GM20000 (cell line): ENCODE results near the gene IL3.

ENCODE experiments used
- DNase-seq: peaks from one replicate; pipeline ENCODE4 v3.0.0; 2012; ENCODE audit warnings: low spot score
- TF ChIP-seq, protein P1 (sequence below): IDR thresholded peaks from 2 replicates; pipeline ENCODE4 v1.5.1; 2012; ENCODE audit warnings: mild to moderate bottlenecking, control low read depth; ENCODE audit errors: extremely low read depth, missing control alignments

IL3 gene

DNA sequence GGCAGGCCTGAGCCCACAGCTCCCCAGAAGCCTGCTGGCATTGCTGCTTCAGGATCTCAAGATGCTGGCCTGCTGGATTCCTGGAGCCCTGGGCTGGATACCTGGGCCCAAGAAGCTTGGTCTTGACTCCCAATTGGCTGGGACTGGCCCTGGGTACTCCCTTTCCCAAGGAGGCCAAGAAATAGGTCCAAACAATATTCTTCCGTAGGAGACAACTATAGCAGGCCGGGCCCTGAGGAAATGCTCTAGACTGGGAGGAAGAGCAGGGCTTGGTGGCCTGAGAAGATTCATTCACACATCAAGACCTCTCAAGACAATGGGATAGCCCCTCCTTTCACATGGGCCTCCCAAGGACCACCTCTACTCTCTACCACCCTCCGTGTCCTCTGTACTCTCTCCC, 21.0 kb downstream of the IL3 start:
- no peak for DNase-seq
- TF ChIP-seq, protein P1, sequence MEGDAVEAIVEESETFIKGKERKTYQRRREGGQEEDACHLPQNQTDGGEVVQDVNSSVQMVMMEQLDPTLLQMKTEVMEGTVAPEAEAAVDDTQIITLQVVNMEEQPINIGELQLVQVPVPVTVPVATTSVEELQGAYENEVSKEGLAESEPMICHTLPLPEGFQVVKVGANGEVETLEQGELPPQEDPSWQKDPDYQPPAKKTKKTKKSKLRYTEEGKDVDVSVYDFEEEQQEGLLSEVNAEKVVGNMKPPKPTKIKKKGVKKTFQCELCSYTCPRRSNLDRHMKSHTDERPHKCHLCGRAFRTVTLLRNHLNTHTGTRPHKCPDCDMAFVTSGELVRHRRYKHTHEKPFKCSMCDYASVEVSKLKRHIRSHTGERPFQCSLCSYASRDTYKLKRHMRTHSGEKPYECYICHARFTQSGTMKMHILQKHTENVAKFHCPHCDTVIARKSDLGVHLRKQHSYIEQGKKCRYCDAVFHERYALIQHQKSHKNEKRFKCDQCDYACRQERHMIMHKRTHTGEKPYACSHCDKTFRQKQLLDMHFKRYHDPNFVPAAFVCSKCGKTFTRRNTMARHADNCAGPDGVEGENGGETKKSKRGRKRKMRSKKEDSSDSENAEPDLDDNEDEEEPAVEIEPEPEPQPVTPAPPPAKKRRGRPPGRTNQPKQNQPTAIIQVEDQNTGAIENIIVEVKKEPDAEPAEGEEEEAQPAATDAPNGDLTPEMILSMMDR: no peak

DNA sequence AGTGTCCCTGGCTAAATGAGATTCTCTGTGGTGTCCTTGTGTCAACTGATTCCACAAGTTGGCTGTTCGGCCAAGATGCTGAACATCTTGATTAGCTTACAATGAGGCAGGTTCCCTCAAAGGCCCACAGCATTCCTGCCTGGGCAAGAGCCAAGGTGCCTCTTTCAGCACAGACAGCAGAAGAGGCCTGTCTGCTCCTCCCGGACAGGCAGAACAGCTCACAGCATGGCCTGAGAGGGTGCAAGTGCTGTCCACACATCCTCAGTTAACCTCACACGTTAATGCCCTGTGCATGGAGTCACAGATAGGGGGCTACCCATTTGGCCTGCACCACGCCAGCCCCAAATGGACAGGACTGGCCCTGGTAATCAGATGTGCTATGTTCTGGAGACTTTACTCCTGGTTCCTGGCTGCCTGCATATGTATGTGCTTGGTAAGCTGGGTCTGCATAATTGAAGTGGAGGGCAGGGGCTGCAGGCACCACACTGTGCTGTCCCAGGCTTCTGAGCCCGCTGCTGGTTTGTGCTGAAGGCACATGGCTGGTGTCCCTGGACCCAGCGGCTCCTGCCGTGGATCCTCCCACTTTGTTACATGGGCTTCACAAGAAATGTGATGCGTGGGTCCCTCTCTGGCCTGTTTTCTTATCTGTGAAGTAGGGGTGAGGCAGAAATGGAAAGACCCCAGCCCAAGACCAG, 22.0 kb downstream of the IL3 start:
- TF ChIP-seq, protein P1: no peak
- DNase-seq: no peak

DNA sequence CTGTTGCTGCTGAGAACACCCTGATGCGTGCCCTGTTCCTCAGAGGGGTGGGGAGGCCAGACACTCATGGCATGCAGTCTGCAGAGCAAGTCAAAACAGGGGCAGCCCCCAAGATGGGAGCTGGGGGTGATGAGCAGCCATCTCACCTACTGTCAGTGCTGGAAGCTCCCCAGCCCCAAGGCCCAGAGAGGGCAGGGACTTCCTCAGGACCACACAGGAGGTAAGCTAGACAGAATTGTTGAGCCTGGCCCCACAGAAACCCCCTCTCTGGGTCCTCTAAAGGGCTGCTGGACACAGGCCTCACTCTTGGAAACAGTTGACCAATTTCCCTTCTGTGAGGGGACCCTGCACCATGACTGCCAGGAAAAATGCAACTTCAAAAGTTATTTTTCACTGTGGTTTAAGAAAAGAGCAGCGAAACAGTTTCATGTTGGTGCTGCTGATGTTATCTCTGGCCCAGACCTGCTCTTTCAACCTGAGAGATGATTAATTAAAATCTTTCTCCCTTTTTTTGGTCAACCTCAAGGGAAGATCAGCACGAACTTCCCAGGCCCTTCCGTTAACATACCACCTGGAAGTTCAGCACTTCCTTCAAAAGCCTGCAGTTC, 22.7 kb downstream of the IL3 start:
- TF ChIP-seq, protein P1: no peak
- no peak for DNase-seq

DNA sequence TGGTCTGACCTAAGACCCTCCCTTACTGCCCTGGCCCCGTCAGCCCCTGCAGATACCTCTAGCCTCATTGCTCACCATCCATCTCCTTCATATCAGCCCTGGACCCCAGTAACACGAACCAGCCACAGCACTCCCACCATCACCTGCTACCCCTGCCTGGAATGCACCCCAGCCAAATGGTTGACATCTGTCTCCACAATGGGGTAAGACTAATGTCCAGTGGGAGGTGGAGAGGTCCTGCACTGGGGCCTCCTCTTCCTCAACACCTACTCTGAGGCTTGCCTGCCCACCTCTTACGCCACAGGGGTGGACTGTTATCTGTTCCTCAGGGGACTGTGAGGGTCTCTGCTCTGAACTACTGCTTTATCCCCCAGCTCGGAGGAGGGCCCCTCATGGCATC, 25.2 kb downstream of the IL3 start:
- DNase-seq: no peak
- TF ChIP-seq, protein P1: no peak

DNA sequence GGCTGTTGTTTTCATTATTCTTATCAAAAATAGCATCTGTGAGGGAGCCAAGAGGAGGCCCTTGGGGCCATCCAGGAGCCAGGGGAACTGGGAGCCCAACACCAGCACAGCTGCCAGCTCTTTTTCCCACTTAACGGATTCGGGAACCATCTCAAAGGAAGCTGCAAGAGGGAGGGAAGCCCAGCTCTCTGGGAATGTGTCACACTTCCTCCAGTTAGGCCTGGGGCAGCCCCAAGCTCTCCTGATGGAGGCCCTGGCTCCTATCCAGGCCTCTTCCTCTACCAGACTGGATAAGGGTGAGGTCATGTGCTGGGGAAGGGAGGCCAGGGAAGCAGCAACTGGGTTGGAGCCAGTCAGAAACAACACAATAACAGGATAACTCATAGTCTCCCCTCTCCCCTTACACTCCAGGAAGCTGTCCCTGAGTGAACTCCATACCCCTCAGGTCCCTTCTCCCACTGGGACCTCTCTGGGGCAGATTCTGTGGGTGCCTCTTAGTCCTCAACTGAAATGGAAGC, 25.9 kb downstream of the IL3 start:
- DNase-seq: no peak
- TF ChIP-seq, protein P1: no peak

DNA sequence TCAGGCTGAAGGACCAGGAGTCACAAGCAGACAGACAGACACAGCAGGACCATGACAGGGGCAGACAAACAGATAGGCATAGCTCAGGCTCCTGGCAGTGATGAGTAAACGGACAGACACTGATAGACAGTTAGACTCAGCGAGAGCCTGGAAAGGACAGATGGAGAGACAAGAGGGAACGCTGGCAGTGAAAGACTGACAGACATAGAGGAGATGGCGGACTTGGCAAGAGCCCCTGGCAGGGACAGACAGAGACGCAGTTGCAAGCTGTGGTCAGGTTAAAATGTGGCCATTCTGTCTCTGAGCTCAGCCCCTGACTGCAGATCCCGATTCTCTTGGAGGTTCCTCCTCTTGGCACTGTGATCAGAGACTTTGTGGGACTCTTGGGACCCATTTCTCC, 26.7 kb downstream of the IL3 start:
- DNase-seq: no peak
- TF ChIP-seq, protein P1: no peak

DNA sequence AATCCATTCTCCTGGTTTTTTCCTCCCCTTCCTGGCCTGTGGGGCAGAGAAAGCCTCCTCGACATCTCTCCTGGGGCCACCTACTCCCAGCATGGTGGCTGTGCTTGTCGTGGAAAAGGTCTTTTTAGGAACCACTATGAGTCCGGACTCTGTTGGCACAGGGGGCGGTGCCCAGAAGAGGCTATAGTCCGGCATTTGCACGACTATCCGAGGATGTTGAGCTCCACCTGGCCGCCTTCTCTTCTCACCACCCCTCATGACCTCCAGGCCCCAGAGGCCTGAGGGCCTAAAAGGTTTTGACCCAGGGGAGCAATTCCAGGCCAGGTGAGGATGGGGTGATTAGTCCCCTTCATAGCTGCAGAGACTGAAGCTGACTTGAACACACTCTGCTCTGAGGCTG, 27.2 kb downstream of the IL3 start:
- no peak for DNase-seq
- TF ChIP-seq, protein P1: no peak
